PC-3 (cell line): Measurements from ENCODE around the gene GBX1. TPM values are rescaled to one million over a fixed set of nuclear protein-coding genes. Genes with fewer than 3 reads are reported as not detected.

Experiments used
- ATAC-seq: fragments of 200-7000 bp; cut with Tn5 transposase; 2 replicates; pipeline ENCODE4 v1.9.1; 2020; ENCODE audit warnings: mild to moderate bottlenecking, moderate library complexity
- BruUV-seq: library from RNA; stranded (reverse); fragments of 400-500 nt; replicated peaks from 2 replicates; lab custom pipeline; 2021; lab: Mats Ljungman, UMichigan
- CTCF ChIA-PET: fragments of 300-600 bp; sonication (Branson Sonifier 250); formaldehyde crosslinking; loops from one replicate; lab custom pipeline; 2022; ENCODE audit warnings: antibody characterized with exemption; lab: Charles Lee
- POLR2A ChIA-PET: fragments of 300-600 bp; sonication (Branson Sonifier 250); formaldehyde crosslinking; loops from one replicate; lab custom pipeline; 2022; ENCODE audit warnings: antibody characterized with exemption; ENCODE audit not compliant: unreplicated experiment; lab: Charles Lee
- DNase-seq: peaks from one replicate; pipeline ENCODE4 v3.0.0-alpha.2; 2015
- H2AFZ ChIP-seq: fragments of 300-600 bp; sonication (generic); 2 replicates; pipeline ENCODE4 v1.6.0; 2016; ENCODE audit warnings: antibody characterized with exemption, low read length
- H3F3A ChIP-seq: fragments of 300-600 bp; sonication (generic); one replicate; pipeline ENCODE4 v1.6.0; 2017; ENCODE audit warnings: antibody characterized with exemption, low read length, control low read depth, mild to moderate bottlenecking; ENCODE audit not compliant: unreplicated experiment
- H3K27ac ChIP-seq: fragments of 300-600 bp; sonication (generic); 2 replicates; pipeline ENCODE4 v1.5.1; 2016; ENCODE audit warnings: mild to moderate bottlenecking, low read length
- H3K27me3 ChIP-seq: fragments of 300-600 bp; sonication (generic); 2 replicates; pipeline ENCODE4 v1.6.1; 2016; ENCODE audit warnings: low read length, mixed read lengths
- H3K36me3 ChIP-seq: fragments of 300-600 bp; sonication (generic); 2 replicates; pipeline ENCODE4 v1.6.1; 2016; ENCODE audit warnings: low read depth, mixed run types, low read length, mixed read lengths
- H3K4me1 ChIP-seq: fragments of 300-600 bp; sonication (generic); 2 replicates; pipeline ENCODE4 v1.5.1; 2016; ENCODE audit warnings: low read length; ENCODE audit not compliant: insufficient read depth
- H3K4me2 ChIP-seq: fragments of 300-600 bp; sonication (generic); 2 replicates; pipeline ENCODE4 v1.6.0; 2016; ENCODE audit warnings: low read length
- H3K4me3 ChIP-seq: fragments of 300-600 bp; sonication (generic); 2 replicates; pipeline ENCODE4 v1.5.1; 2016; ENCODE audit warnings: mild to moderate bottlenecking, low read length, mixed read lengths
- H3K79me2 ChIP-seq: fragments of 300-600 bp; sonication (generic); 2 replicates; pipeline ENCODE4 v1.6.1; 2017; ENCODE audit warnings: low read length, mixed read lengths
- H3K9ac ChIP-seq: fragments of 300-600 bp; sonication (generic); 2 replicates; pipeline ENCODE4 v1.6.0; 2016; ENCODE audit warnings: mild to moderate bottlenecking, low read length
- H3K9me2 ChIP-seq: fragments of 300-600 bp; sonication (generic); replicated peaks from 2 replicates; pipeline ENCODE4 v1.6.1; 2016; ENCODE audit warnings: mixed run types, low read length, mixed read lengths
- H3K9me3 ChIP-seq: fragments of 300-600 bp; sonication (generic); 2 replicates; pipeline ENCODE4 v1.6.1; 2016; ENCODE audit warnings: low read length, mixed read lengths
- H4K20me1 ChIP-seq: fragments of 300-600 bp; sonication (generic); 2 replicates; pipeline ENCODE4 v1.6.1; 2016; ENCODE audit warnings: low read length, mixed read lengths
- EZH2 ChIP-seq: fragments of 300-600 bp; sonication (generic); IDR thresholded peaks from one replicate; pipeline ENCODE4 v1.6.1; 2017; ENCODE audit warnings: antibody characterized with exemption, mild to moderate bottlenecking, low read length; ENCODE audit not compliant: unreplicated experiment
- EZH2phosphoT487 ChIP-seq: fragments of 300-600 bp; sonication (generic); IDR thresholded peaks from 2 replicates; pipeline ENCODE4 v1.6.1; 2018; ENCODE audit warnings: mild to moderate bottlenecking, antibody characterized with exemption, low read length, borderline replicate concordance
- intact Hi-C: fragments of 100-400 bp; cut with micrococcal nuclease; formaldehyde crosslinking; loops from 2 replicates; pipeline ENCODE4 v1.9.0; 2023
- total RNA-seq: library from RNA; depleted of rRNA; stranded (reverse); fragments of >200 nt; gene quantifications from 2 replicates; pipeline ENCODE4 v1.2.3, GENCODE V29; 2014
- TF ChIP-seq, protein P1 (sequence below): fragments of 300-600 bp; sonication (generic); conservative IDR thresholded peaks from 2 replicates; pipeline ENCODE4 v1.5.1; 2017; ENCODE audit warnings: antibody characterized with exemption, low read depth, mild to moderate bottlenecking, low read length

GBX1 gene
- total RNA-seq, 1 experiment from 2014 or later, result not detected

GRCh38 chr7:151126491-151127137 is 40.9 kb downstream of the GBX1 start:
- H3F3A ChIP-seq, result no peaks in the 10 kb centered on the region
- DNase-seq (no peak), ATAC-seq (no peak)
- no TSS peak for BruUV-seq
- H3K79me2 ChIP-seq, result no peaks in the 10 kb centered on the region
- POLR2A ChIA-PET, result no interaction called here
- no peak overlapping the region for H3K4me3 ChIP-seq
- TF ChIP-seq EZH2phosphoT487 (no peak), EZH2 (no peak)
- TF ChIP-seq, protein P1, sequence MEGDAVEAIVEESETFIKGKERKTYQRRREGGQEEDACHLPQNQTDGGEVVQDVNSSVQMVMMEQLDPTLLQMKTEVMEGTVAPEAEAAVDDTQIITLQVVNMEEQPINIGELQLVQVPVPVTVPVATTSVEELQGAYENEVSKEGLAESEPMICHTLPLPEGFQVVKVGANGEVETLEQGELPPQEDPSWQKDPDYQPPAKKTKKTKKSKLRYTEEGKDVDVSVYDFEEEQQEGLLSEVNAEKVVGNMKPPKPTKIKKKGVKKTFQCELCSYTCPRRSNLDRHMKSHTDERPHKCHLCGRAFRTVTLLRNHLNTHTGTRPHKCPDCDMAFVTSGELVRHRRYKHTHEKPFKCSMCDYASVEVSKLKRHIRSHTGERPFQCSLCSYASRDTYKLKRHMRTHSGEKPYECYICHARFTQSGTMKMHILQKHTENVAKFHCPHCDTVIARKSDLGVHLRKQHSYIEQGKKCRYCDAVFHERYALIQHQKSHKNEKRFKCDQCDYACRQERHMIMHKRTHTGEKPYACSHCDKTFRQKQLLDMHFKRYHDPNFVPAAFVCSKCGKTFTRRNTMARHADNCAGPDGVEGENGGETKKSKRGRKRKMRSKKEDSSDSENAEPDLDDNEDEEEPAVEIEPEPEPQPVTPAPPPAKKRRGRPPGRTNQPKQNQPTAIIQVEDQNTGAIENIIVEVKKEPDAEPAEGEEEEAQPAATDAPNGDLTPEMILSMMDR, result no peak
- intact Hi-C loops, result no loop called here
- H3K9me2 ChIP-seq, result no peaks in the 10 kb centered on the region
- CTCF ChIA-PET, result no interaction called here
- no peaks in the 10 kb centered on the region for H3K9me3 ChIP-seq
- no peaks in the 10 kb centered on the region for H4K20me1 ChIP-seq
- H3K4me2 ChIP-seq, result no peak overlapping the region
- H3K36me3 ChIP-seq, result peaks cover 14% of the 10 kb centered on the region
- no peak overlapping the region for H2AFZ ChIP-seq
- H3K27me3 ChIP-seq, result no peaks in the 10 kb centered on the region
- no peak overlapping the region for H3K9ac ChIP-seq
- no peaks in the 10 kb centered on the region for H3K4me1 ChIP-seq
- no peak overlapping the region for H3K27ac ChIP-seq

GRCh38 chr7:151125846-151126481 is 41.5 kb downstream of the GBX1 start:
- no peaks in the 10 kb centered on the region for H3K79me2 ChIP-seq
- no peaks in the 10 kb centered on the region for H3K9me3 ChIP-seq
- TF ChIP-seq, protein P1, result no peak
- TF ChIP-seq EZH2, result no peak
- TF ChIP-seq EZH2phosphoT487, result no peak
- H3K27me3 ChIP-seq, result no peaks in the 10 kb centered on the region
- DNase-seq (no peak), ATAC-seq (no peak)
- H4K20me1 ChIP-seq, result no peaks in the 10 kb centered on the region
- H3K4me2 ChIP-seq, result no peak overlapping the region
- no peaks in the 10 kb centered on the region for H3K4me1 ChIP-seq
- H3K36me3 ChIP-seq, result peaks cover 12% of the 10 kb centered on the region
- H3K9ac ChIP-seq, result no peak overlapping the region
- no peak overlapping the region for H3K27ac ChIP-seq
- no TSS peak for BruUV-seq
- H3F3A ChIP-seq, result no peaks in the 10 kb centered on the region
- H2AFZ ChIP-seq, result no peak overlapping the region
- H3K9me2 ChIP-seq, result no peaks in the 10 kb centered on the region
- ChIA-PET POLR2A (no interaction called here), CTCF (no interaction called here)
- intact Hi-C loops, result loop anchor here (2.0 kb wide), 1 partner anchor 177 kb away; no protein-coding TSS in a partner anchor
- H3K4me3 ChIP-seq, result no peak overlapping the region

- no peaks in the 10 kb centered on the region for H4K20me1 ChIP-seq
- POLR2A ChIA-PET, result no interaction called here
- CTCF ChIA-PET, result no interaction called here
Measured at GRCh38 chr7:151125470-151125845, 42.0 kb downstream of the GBX1 start.

More at GRCh38 chr7:151125470-151125845, 42.0 kb downstream of the GBX1 start:
- H3K9ac ChIP-seq, result no peak overlapping the region
- no peaks in the 10 kb centered on the region for H3K79me2 ChIP-seq
- H3K4me3 ChIP-seq, result no peak overlapping the region
- H3K4me1 ChIP-seq, result no peaks in the 10 kb centered on the region
- H3K9me3 ChIP-seq, result no peaks in the 10 kb centered on the region
- no peaks in the 10 kb centered on the region for H3K27me3 ChIP-seq
- H3K36me3 ChIP-seq, result peaks cover 11% of the 10 kb centered on the region
- BruUV-seq, result no TSS peak
- intact Hi-C loops, result loop anchor here (2.0 kb wide), 1 partner anchor 177 kb away; no protein-coding TSS in a partner anchor
- no peak overlapping the region for H2AFZ ChIP-seq
- ATAC-seq (no peak), DNase-seq (no peak)
- H3K9me2 ChIP-seq, result no peaks in the 10 kb centered on the region
- H3F3A ChIP-seq, result no peaks in the 10 kb centered on the region
- no peak overlapping the region for H3K27ac ChIP-seq
- H3K4me2 ChIP-seq, result no peak overlapping the region
- TF ChIP-seq EZH2, result no peak
- TF ChIP-seq, protein P1, result no peak
- TF ChIP-seq EZH2phosphoT487, result no peak
